BE2C (cell line): ENCODE data around the gene BICD1.
A peak's percentile ranks its signal among the peaks of the same experiment; 100 is the strongest.

ENCODE experiments used
- DNase-seq: peaks from one replicate; pipeline ENCODE4 v3.0.0-alpha.2; 2020
- H3K27me3 ChIP-seq: fragments of 250-450 bp; sonication (Bioruptor Pico); 2 replicates; pipeline ENCODE4 v1.5.1; 2020; ENCODE audit warnings: mild to moderate bottlenecking
- H3K36me3 ChIP-seq: fragments of 250-450 bp; sonication (Bioruptor Pico); 2 replicates; pipeline ENCODE4 v1.5.1; 2020; ENCODE audit warnings: mild to moderate bottlenecking
- H3K4me1 ChIP-seq: fragments of 250-450 bp; sonication (Bioruptor Pico); 2 replicates; pipeline ENCODE4 v1.5.1; 2020
- H3K4me3 ChIP-seq: 2 replicates; pipeline ENCODE4 v1.5.1; 2011; ENCODE audit warnings: low read depth, low read length
- H3K9me3 ChIP-seq: fragments of 250-450 bp; sonication (Bioruptor Pico); 2 replicates; pipeline ENCODE4 v1.5.1; 2020
- TF ChIP-seq, protein P1 (sequence below): IDR thresholded peaks from 2 replicates; pipeline ENCODE4 v1.5.1; 2012; ENCODE audit warnings: mild to moderate bottlenecking, low read depth, low read length

The BICD1 gene

DNA sequence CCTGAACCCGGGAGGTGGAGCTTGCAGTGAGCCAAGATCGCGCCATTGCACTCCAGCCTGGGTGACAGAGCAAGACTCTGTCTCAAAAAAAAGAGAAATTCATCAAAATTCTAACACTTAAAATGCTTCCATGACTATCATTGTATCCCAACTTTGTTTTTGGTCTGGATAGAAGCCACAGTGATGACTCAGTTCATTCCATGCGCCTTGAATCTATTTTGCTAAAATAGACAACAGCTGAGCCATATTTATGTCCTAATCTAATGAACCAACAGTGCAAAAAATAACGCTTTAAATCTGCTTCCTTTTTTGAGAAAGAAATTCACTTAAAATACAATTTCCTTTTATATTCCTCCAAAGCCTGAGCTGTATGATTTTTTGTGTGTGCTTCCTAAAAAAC, 23.2 kb upstream of the BICD1 start:
- TF ChIP-seq, protein P1, sequence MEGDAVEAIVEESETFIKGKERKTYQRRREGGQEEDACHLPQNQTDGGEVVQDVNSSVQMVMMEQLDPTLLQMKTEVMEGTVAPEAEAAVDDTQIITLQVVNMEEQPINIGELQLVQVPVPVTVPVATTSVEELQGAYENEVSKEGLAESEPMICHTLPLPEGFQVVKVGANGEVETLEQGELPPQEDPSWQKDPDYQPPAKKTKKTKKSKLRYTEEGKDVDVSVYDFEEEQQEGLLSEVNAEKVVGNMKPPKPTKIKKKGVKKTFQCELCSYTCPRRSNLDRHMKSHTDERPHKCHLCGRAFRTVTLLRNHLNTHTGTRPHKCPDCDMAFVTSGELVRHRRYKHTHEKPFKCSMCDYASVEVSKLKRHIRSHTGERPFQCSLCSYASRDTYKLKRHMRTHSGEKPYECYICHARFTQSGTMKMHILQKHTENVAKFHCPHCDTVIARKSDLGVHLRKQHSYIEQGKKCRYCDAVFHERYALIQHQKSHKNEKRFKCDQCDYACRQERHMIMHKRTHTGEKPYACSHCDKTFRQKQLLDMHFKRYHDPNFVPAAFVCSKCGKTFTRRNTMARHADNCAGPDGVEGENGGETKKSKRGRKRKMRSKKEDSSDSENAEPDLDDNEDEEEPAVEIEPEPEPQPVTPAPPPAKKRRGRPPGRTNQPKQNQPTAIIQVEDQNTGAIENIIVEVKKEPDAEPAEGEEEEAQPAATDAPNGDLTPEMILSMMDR: no peak
- H3K36me3 ChIP-seq: no peaks in the 10 kb centered on the region
- no peak overlapping the region for H3K4me3 ChIP-seq
- peaks cover under 1% of the 10 kb centered on the region for H3K4me1 ChIP-seq
- no peaks in the 10 kb centered on the region for H3K27me3 ChIP-seq
- H3K9me3 ChIP-seq: no peaks in the 10 kb centered on the region
- no peak for DNase-seq

DNA sequence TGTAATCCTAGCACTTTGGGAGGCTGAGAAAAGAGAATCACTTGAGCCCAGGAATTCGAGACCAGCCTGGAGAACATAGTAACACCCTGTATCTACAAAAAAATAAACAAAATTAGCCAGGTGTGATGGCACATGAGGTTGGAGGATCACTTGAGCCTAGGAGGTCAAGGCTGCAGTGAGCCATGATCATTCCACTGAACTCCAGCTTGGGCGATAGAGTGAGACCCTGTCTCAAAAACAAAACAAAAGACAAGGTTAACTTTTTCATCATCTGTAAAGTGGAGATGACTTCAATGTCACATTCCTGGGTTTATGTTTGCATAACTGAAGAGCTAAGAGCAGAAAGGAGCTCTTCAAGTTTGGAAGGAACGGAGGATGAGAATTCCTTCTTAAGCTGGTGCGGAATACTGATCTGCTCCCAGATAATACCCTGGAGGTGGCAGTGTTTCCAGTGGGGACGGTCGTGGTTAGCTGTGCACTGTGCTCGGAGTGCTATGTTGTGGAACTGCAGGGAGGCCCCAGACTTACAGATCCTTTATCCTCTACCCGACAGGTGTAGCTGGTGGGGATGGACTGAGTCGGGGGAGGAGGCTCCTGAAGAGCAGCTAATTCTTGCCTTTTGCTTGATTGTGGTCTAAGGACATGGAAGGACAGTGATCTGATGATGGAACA, 22.5 kb upstream of the BICD1 start:
- Histone ChIP-seq H3K9me3 (no peaks in the 10 kb centered on the region), H3K36me3 (no peaks in the 10 kb centered on the region), H3K27me3 (no peaks in the 10 kb centered on the region), H3K4me3 (no peak overlapping the region), H3K4me1 (peaks cover 6% of the 10 kb centered on the region)
- TF ChIP-seq, protein P1: no peak
- DNase-seq: no peak

DNA sequence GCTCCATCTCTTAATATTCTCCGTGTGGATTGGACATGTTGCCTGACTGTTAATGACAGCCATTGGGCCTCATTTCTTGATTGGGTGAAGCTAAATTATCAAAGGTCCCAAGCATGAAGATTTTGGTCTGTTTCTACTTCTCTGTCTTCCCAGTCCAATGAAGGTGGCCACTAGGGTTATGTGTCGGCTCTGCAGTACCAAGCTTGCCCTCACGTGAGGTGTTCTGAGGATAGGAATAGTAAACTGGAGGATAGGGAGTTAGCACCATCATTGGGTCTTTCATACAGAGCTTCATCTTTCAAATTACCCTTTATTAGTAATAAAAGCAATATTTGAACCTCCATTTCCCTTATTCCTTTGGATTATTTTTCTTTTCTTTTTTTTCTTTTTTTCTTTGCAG, 21.9 kb upstream of the BICD1 start:
- peaks cover 6% of the 10 kb centered on the region for H3K4me1 ChIP-seq
- TF ChIP-seq, protein P1: peak; percentile 26; the same call in 1 of the 2 replicates
- DNase-seq: no peak
- no peaks in the 10 kb centered on the region for H3K27me3 ChIP-seq
- no peaks in the 10 kb centered on the region for H3K36me3 ChIP-seq
- no peak overlapping the region for H3K4me3 ChIP-seq
- H3K9me3 ChIP-seq: no peaks in the 10 kb centered on the region

DNA sequence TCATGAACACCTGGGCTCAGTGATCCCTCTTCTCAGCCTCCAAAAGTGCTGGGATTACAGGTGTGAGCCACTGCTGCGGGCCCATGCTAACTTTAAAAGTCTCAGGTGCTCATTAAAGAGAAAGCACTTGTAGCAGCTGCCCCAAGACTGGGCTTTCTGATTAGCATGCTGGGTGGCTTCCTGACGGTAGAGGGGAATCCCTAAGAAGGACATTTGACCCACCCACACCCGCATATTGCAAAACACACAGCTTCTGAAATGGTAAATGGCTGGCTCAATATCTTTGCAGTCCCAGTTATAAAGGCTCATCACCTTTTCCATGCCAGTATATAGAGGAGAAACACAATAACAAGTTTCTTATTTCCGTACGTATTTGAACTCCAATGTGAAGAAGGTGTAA, 19.3 kb upstream of the BICD1 start:
- H3K9me3 ChIP-seq: no peaks in the 10 kb centered on the region
- no peaks in the 10 kb centered on the region for H3K27me3 ChIP-seq
- TF ChIP-seq, protein P1: no peak
- H3K4me1 ChIP-seq: peaks cover 22% of the 10 kb centered on the region
- no peak for DNase-seq
- no peak overlapping the region for H3K4me3 ChIP-seq
- H3K36me3 ChIP-seq: no peaks in the 10 kb centered on the region

DNA sequence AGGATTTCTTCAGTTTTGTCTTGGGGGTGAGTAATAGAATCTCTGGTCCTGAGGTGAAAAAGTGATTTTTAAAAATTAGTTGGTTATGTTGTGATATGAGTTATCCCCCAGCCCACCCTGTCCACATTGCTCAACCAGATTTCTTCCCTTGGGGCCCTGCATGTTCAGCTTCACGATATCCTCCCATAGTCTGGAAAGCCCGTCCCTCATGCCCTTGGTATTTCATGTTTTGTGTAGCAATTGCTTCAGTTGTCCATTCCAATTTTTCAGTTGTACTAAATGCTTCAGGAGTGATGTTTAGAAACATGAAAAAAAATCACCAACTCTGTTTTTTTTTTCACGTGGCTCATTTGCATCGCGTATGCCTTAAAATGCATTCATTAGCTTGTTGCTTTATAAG, 17.5 kb upstream of the BICD1 start:
- Histone ChIP-seq H3K4me3 (peak overlapping the region; percentile 17), H3K36me3 (no peaks in the 10 kb centered on the region), H3K9me3 (no peaks in the 10 kb centered on the region), H3K27me3 (no peaks in the 10 kb centered on the region), H3K4me1 (peaks cover 28% of the 10 kb centered on the region)
- TF ChIP-seq, protein P1: no peak
- DNase-seq: peak; percentile 64

DNA sequence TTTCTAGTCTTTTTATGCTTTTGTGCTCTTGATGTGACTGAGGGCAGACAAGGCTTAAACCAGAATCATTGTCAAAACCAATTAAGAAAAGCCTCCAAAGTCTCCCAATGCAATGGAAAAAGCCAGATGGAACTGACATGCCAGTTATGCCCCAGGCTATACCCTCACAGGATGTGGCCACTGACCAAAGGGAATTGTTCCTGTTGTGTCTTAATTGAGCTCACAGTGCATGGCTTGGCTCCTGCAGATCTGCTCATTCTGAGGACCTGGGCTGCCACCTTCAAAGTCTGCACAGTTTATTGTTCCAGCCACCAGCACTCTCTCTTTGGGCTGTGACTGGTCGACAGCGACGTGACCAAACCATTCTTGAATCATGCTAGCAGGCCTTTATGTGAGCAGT, 17.1 kb upstream of the BICD1 start:
- peaks cover 28% of the 10 kb centered on the region for H3K4me1 ChIP-seq
- TF ChIP-seq, protein P1: no peak
- no peaks in the 10 kb centered on the region for H3K27me3 ChIP-seq
- no peaks in the 10 kb centered on the region for H3K36me3 ChIP-seq
- no peaks in the 10 kb centered on the region for H3K9me3 ChIP-seq
- H3K4me3 ChIP-seq: peak overlapping the region; percentile 17
- peak; percentile 93 for DNase-seq
